Astrocyte of the spinal cord (primary cell): Measurements from ENCODE around the gene BACE1.
A peak's percentile ranks its signal among the peaks of the same experiment; 100 is the strongest.

Experiments used
- DNase-seq: peaks from one replicate; pipeline ENCODE4 v3.0.0; 2011; ENCODE audit warnings: low read depth, low spot score
- H3K4me3 ChIP-seq: 2 replicates; pipeline ENCODE4 v1.5.1; 2011; ENCODE audit warnings: low read depth, mild to moderate bottlenecking, low read length, moderate library complexity
- in situ Hi-C: cut with HindIII; loops from 2 replicates; pipeline ENCODE4 v1.10.0; 2017; ENCODE audit warnings: low sequenced_read_pairs
- TF ChIP-seq, protein P1 (sequence below): IDR thresholded peaks from 2 replicates; pipeline ENCODE4 v1.5.1; 2012; ENCODE audit warnings: low read depth, mild to moderate bottlenecking, low read length, inconsistent platforms

BACE1 gene

DNA sequence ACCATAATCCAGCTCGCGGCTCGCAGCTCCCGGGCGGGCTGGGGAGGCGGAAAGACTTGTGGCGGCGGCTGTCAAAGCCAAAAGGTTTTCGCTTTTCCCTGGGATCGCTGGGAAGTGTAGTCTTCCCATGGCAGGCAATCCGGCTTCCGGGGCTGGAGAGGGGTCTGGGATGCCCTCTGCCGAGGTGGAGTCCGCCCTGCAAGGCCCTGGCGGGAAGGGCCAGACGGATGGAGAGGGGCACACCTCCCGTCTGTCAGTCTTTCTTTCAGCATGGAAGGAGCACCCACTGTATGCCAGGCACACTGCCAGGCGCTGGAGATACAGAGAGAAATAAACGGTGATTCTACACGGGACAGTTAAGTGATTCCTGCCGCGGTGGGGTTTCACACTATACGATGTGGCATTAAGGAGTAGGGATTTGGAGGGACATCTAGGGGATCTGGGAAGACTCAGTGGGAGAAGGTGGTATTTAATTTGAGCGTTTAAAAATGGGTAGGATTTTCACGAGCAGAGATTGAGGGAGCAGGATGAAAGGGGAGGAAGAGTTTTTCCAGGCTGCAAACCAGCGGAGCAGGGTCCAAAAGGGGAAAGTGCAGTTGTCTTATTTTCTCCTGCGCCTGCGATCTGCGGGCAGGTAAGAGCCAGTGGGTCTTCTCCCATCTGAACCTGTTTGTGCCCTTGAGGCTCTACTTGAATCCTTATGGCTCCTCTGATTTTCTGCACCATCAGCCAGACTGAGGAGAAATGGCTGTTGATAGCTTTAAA is at the start of gene BACE1:
BACE1 (minus strand) TSS at position 60 of the 765 bp plus-strand sequence. CDS start 461 bp downstream, outside the sequence.
- in situ Hi-C loops = no loop called here
- TF ChIP-seq, protein P1, sequence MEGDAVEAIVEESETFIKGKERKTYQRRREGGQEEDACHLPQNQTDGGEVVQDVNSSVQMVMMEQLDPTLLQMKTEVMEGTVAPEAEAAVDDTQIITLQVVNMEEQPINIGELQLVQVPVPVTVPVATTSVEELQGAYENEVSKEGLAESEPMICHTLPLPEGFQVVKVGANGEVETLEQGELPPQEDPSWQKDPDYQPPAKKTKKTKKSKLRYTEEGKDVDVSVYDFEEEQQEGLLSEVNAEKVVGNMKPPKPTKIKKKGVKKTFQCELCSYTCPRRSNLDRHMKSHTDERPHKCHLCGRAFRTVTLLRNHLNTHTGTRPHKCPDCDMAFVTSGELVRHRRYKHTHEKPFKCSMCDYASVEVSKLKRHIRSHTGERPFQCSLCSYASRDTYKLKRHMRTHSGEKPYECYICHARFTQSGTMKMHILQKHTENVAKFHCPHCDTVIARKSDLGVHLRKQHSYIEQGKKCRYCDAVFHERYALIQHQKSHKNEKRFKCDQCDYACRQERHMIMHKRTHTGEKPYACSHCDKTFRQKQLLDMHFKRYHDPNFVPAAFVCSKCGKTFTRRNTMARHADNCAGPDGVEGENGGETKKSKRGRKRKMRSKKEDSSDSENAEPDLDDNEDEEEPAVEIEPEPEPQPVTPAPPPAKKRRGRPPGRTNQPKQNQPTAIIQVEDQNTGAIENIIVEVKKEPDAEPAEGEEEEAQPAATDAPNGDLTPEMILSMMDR = peak; percentile 65
- peak; percentile 86 for DNase-seq
- H3K4me3 ChIP-seq = peak within 1 kb of the TSS; percentile 73

DNA sequence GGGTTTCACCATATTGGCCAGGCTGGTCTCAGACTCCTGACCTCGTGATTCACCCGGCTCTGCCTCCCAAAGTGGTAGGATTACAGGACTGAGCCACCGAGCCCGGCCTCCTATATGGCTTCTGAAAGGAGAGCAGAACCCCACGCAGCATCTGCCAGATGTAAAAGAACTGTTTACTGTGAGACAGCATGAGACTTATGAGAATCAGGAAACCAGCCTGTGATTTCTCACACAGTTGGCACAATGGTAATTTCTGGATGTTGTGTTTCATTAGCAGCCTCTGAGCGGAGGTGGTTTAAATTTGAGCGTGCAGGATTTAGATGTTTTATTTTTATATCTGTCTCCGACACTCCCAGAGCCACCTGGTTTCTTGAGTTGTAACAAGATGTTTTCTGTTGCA is 45.4 kb upstream of the BACE1 start:
- no peak overlapping the region for H3K4me3 ChIP-seq
- no peak for DNase-seq
- in situ Hi-C loops = no loop called here
- TF ChIP-seq, protein P1 = no peak

DNA sequence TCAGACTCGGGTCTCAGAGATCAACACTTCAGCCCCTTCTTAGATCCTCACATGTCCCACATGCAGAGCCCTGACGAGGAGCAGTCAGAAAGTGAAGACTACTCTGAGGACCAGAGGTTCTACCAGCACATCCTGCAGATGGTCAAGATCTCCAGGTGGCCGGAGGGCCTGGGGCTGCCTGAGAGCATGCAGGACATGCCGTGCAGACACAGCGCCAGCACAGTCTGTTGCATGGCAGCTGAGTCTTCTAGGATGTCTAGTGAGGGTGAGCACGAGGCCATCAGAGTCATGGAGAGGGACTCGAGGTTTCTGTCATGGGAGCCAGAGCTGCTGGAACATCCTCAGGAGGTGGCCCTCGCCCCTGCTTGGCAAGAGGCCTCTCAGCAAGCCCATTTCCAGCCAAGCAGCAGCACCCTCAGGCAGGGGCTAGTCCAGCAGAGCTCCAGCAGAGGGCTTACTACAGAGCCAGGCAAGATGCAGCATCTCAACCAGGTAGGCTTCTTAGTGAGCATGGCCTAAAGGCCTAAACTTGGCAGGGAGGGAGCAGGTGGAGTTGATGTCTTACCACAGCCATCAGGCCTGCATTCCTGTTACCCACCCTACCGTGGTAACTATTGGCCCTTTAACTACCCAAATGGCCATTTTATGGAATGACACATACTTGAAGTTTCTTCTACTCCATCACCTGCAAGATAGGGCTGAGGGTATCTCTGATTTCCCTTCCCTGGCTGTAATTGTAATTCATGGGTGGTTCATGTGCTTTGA is 40.3 kb upstream of the BACE1 start:
- in situ Hi-C loops = no loop called here
- TF ChIP-seq, protein P1 = no peak
- no peak overlapping the region for H3K4me3 ChIP-seq
- no peak for DNase-seq

DNA sequence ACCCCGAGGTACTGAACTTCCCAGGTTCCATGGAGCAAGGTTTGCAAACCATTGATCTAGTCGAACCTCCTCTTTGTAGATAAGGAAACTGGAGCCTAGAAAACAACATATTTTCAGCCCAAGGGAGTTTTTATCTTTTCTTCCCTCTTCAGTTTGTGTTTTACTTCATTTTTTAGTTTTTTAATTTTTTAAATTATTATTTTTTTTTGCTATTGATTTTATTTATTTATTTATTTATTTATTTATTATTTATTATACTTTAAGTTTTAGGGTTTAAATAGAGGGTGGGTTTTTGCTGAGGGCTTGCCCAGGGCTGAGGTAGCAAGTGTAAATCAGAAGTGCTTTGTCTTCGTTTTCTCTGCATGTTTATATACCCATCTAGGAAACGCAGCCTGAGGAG is 38.5 kb upstream of the BACE1 start:
- in situ Hi-C loops = no loop called here
- no peak overlapping the region for H3K4me3 ChIP-seq
- no peak for DNase-seq
- TF ChIP-seq, protein P1 = no peak

DNA sequence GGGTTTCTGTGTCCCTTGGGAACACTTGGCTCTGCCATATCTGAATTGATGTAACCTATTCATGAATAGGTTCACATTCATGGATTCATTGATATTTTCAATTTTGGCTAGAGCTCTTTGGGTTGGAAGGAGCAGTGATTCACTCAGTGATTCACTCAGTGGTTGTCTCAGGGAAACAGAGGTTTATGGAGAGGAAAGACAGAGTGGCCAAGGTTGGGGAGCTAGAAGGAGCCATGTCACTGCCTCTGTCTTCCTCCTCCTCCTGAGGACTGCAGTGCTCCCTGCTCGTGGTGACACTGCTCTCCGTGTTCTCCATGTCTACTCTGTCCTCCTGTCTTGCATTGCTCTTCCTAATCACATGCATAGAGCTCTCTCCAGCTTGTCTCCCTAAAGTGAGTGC is 29.0 kb upstream of the BACE1 start:
- TF ChIP-seq, protein P1 = no peak
- in situ Hi-C loops = no loop called here
- H3K4me3 ChIP-seq = no peak overlapping the region
- DNase-seq = no peak

DNA sequence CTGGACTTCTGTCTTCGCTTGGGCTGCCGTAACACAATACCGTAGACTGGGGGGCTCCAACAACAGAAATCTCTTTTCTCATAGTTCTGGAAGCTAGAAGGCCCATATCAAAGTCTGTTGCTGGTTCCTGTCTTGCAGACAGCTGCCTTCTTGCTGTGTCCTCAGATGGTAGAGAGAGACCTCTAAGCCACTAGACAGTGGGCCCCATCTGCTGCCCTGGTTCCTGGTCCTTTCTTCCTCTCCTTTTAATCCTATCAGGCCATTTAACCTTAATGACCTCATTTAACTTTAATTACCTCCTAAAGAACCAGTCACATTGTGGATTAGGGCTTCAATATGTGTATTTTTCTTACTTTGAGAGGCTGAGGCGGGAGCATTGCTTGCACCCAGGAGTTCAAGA is 21.0 kb upstream of the BACE1 start:
- no peak for DNase-seq
- TF ChIP-seq, protein P1 = no peak
- no peak overlapping the region for H3K4me3 ChIP-seq
- in situ Hi-C loops = no loop called here
